A673 (cell line): Measurements from ENCODE around the gene ASMTL. TPM values are rescaled to one million over a fixed set of nuclear protein-coding genes. Genes with fewer than 3 reads are reported as not detected.
A peak's percentile ranks its signal among the peaks of the same experiment; 100 is the strongest.
"Not testable (repeated sequence)": the region's sequence is repeated elsewhere in the genome, so short reads cannot be mapped to it uniquely, and the experiment has no call there.

Source experiments
- BruUV-seq: library from RNA; stranded (reverse); fragments of 400-500 nt; replicated peaks from 2 replicates; lab custom pipeline; 2021; lab: Mats Ljungman, UMichigan
- CTCF ChIA-PET: fragments of 300-600 bp; sonication (Branson Sonifier 250); formaldehyde crosslinking; loops from one replicate; lab custom pipeline; 2022; ENCODE audit warnings: antibody characterized with exemption; lab: Charles Lee
- POLR2A ChIA-PET: fragments of 300-600 bp; sonication (Branson Sonifier 250); formaldehyde crosslinking; loops from one replicate; lab custom pipeline; 2022; ENCODE audit warnings: antibody characterized with exemption; ENCODE audit not compliant: low non-redundant PET; lab: Charles Lee
- DNase-seq: peaks from one replicate; pipeline ENCODE4 v3.0.0-alpha.2; 2015; ENCODE audit warnings: low spot score
- H3K27ac ChIP-seq: fragments of 200-600 bp; sonication (generic); 2 replicates; pipeline ENCODE4 v1.5.1; 2016; ENCODE audit warnings: mixed run types, low read depth, mild to moderate bottlenecking, mixed read lengths, antibody characterized with exemption, low read length; ENCODE audit not compliant: poor library complexity, severe bottlenecking
- H3K27me3 ChIP-seq: fragments of 200-600 bp; sonication (generic); replicated peaks from 2 replicates; pipeline ENCODE4 v1.6.1; 2017; ENCODE audit warnings: mixed run types, low read depth, mild to moderate bottlenecking, mixed read lengths, antibody characterized with exemption, low read length; ENCODE audit not compliant: insufficient read depth, poor library complexity
- H3K36me3 ChIP-seq: fragments of 200-600 bp; sonication (generic); 2 replicates; pipeline ENCODE4 v1.6.1; 2016; ENCODE audit warnings: mixed run types, mild to moderate bottlenecking, mixed read lengths, antibody characterized with exemption, low read length; ENCODE audit not compliant: insufficient read depth, poor library complexity, severe bottlenecking
- H3K4me1 ChIP-seq: fragments of 200-600 bp; sonication (generic); 2 replicates; pipeline ENCODE4 v1.6.1; 2017; ENCODE audit warnings: mixed run types, mild to moderate bottlenecking, mixed read lengths, antibody characterized with exemption, low read length; ENCODE audit not compliant: insufficient read depth, poor library complexity, severe bottlenecking
- H3K4me3 ChIP-seq: fragments of 200-600 bp; sonication (generic); 2 replicates; pipeline ENCODE4 v1.5.1; 2016; ENCODE audit warnings: low read depth, mixed run types, mild to moderate bottlenecking, mixed read lengths, low read length; ENCODE audit not compliant: poor library complexity, severe bottlenecking
- H3K9me3 ChIP-seq: fragments of 200-600 bp; sonication (generic); 2 replicates; pipeline ENCODE4 v1.6.1; 2016; ENCODE audit warnings: mixed run types, low read depth, mild to moderate bottlenecking, mixed read lengths, antibody characterized with exemption, low read length; ENCODE audit not compliant: poor library complexity, severe bottlenecking
- EZH2 ChIP-seq: fragments of 200-600 bp; sonication (generic); IDR thresholded peaks from 2 replicates; pipeline ENCODE4 v1.6.1; 2017; ENCODE audit warnings: borderline replicate concordance, low read depth, mild to moderate bottlenecking, mixed read lengths, antibody characterized with exemption, low read length; ENCODE audit not compliant: poor library complexity, severe bottlenecking
- intact Hi-C: fragments of 100-400 bp; cut with micrococcal nuclease; formaldehyde crosslinking; loops from one replicate; pipeline ENCODE4 v1.10.0; 2022; ENCODE audit not compliant: unreplicated experiment
- total RNA-seq: library from RNA; stranded (reverse); gene quantifications from 2 replicates; pipeline ENCODE4 v1.2.3, GENCODE V29; 2021
- TF ChIP-seq, protein P1 (sequence below): fragments of 300-800, 200-600 bp; sonication (generic); conservative IDR thresholded peaks from 2 replicates; pipeline ENCODE4 v1.5.1; 2017; ENCODE audit warnings: low read depth, mild to moderate bottlenecking, antibody characterized with exemption, low read length, moderate library complexity, mixed read lengths

Gene ASMTL
- total RNA-seq, 1 experiment from 2014 or later = 24.9 TPM

DNA sequence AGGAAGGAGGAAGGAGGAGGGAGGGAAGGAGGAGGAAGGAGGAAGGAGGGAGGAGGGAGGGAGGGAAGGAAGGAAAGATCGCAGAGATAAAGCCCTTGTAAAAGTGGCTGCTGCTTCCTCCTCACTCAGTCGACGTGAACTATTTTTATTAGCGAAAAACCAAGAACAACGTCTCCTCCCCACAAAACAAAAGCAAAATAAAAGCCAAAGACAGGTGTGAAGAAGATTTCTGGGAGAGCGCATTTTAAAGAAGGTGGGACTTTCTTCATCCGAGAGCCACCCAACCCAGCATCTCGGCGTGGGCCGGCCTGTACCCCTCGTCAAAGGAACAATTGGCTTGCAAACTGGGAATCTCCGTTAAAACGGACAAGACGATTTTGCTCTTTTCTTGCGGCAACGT, 40.7 kb upstream of the ASMTL start:
- no peak overlapping the region for H3K27ac ChIP-seq
- no peaks in the 10 kb centered on the region for H3K4me1 ChIP-seq
- intact Hi-C loops = no loop called here
- POLR2A ChIA-PET = no interaction called here
- H3K36me3 ChIP-seq = no peaks in the 10 kb centered on the region
- CTCF ChIA-PET = no interaction called here
- no peak for DNase-seq
- no peaks in the 10 kb centered on the region for H3K27me3 ChIP-seq
- BruUV-seq = no TSS peak
- no peak overlapping the region for H3K4me3 ChIP-seq
- H3K9me3 ChIP-seq = no peaks in the 10 kb centered on the region
- no peak for TF ChIP-seq EZH2
- TF ChIP-seq, protein P1, sequence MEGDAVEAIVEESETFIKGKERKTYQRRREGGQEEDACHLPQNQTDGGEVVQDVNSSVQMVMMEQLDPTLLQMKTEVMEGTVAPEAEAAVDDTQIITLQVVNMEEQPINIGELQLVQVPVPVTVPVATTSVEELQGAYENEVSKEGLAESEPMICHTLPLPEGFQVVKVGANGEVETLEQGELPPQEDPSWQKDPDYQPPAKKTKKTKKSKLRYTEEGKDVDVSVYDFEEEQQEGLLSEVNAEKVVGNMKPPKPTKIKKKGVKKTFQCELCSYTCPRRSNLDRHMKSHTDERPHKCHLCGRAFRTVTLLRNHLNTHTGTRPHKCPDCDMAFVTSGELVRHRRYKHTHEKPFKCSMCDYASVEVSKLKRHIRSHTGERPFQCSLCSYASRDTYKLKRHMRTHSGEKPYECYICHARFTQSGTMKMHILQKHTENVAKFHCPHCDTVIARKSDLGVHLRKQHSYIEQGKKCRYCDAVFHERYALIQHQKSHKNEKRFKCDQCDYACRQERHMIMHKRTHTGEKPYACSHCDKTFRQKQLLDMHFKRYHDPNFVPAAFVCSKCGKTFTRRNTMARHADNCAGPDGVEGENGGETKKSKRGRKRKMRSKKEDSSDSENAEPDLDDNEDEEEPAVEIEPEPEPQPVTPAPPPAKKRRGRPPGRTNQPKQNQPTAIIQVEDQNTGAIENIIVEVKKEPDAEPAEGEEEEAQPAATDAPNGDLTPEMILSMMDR = no peak

DNA sequence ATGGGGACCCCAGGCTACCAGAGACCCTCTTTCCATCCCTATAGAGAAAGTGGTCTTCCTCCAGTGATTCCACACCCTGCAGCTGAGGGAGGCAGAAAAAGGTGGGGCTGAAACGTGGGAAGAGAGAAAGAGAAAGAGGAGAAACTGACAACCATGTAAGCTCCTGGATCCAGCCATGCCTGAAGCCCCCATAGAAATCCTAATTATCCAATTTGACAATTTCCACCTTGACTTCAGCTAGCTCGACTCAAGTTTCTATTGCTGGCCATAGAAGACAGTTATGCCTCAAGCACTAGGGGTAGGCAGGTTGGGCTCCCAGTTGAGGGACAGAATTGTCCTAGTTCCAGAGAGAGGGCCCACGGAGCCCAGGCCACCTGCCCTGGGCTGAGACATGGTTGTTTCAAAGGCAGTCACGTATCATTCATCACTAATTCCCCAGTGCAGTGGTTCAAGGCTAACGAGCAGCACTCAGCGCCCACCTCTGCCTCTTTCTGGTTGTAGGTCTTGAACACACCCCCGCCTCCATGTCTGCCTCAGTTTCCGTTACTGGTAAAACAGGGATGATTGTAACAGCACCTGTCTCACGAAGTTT, 39.8 kb upstream of the ASMTL start:
- no peaks in the 10 kb centered on the region for H3K36me3 ChIP-seq
- DNase-seq = peak; percentile 11
- BruUV-seq = no TSS peak
- ChIA-PET CTCF (no interaction called here), POLR2A (no interaction called here)
- intact Hi-C loops = no loop called here
- H3K9me3 ChIP-seq = no peaks in the 10 kb centered on the region
- H3K27me3 ChIP-seq = no peaks in the 10 kb centered on the region
- H3K27ac ChIP-seq = no peak overlapping the region
- no peaks in the 10 kb centered on the region for H3K4me1 ChIP-seq
- TF ChIP-seq EZH2 = no peak
- TF ChIP-seq, protein P1 = no peak
- no peak overlapping the region for H3K4me3 ChIP-seq

DNA sequence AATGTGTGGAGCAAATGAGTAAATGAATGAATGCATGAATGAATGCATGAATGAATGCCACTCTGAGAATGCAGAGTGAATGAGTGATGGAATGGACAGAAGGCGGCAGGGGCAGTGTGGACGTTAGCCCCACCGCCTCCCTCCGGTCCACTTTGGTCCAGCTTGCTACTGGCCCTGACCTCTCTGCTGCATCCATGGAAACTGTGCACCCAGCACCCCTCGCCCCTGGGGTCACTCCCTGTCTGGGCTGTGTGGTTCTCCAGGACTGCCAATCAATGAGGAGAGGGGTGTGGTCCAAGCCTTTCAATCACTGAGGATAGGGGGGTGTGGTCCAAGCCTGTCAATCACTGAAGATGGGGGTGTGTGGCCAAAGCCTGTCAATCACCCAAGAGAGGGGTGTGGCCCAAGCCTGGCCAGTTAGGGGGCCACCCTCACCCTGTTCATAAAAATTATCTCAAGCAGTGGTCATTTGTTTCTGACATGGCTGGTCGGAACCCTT, 39.2 kb upstream of the ASMTL start:
- H3K9me3 ChIP-seq = no peaks in the 10 kb centered on the region
- intact Hi-C loops = no loop called here
- DNase-seq = peak; percentile 72
- no peaks in the 10 kb centered on the region for H3K4me1 ChIP-seq
- no peaks in the 10 kb centered on the region for H3K36me3 ChIP-seq
- no peak overlapping the region for H3K27ac ChIP-seq
- H3K4me3 ChIP-seq = no peak overlapping the region
- H3K27me3 ChIP-seq = no peaks in the 10 kb centered on the region
- no peak for TF ChIP-seq EZH2
- TF ChIP-seq, protein P1 = no peak
- ChIA-PET CTCF (no interaction called here), POLR2A (no interaction called here)
- BruUV-seq = no TSS peak

DNA sequence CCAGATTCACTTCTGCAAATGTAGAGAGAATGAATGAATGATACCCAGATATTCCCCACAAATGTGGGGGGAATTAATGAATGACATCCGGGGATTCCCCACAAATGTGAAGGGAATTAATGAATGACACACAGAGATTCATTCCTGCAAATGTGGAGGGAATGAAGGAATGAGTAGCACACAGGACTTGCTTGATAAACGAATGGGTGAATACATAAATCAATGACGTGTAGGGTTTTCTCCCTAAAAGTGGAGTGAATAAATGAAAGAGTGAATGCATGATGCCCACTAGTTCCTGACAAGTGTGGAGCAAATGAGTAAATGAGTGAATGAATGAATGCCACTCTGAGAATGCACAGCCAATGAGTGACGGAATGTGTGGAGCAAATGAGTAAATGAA, 38.5 kb upstream of the ASMTL start:
- POLR2A ChIA-PET, H3K27me3 ChIP-seq, H3K4me1 ChIP-seq, H3K36me3 ChIP-seq, H3K4me3 ChIP-seq, H3K9me3 ChIP-seq, DNase-seq, BruUV-seq, CTCF ChIA-PET, intact Hi-C loops, H3K27ac ChIP-seq: not testable (repeated sequence)

DNA sequence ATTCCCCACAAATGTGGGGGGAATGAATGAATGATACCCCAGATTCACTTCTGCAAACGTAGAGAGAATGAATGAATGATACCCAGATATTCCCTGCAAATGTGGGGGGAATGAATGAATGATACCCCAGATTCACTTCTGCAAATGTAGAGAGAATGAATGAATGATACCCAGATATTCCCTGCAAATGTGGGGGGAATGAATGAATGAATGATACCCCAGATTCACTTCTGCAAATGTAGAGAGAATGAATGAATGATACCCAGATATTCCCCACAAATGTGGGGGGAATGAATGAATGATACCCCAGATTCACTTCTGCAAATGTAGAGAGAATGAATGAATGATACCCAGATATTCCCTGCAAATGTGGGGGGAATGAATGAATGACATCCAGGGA, 38.0 kb upstream of the ASMTL start:
- CTCF ChIA-PET, H3K9me3 ChIP-seq, POLR2A ChIA-PET, BruUV-seq, H3K27me3 ChIP-seq, H3K4me3 ChIP-seq, DNase-seq, H3K36me3 ChIP-seq, H3K4me1 ChIP-seq, H3K27ac ChIP-seq, intact Hi-C loops: not testable (repeated sequence)
